ENCODE data around the gene RALGAPA2. TPM values are rescaled to one million over a fixed set of nuclear protein-coding genes. Genes with fewer than 3 reads are reported as not detected.

Gene RALGAPA2
- total RNA-seq, 1 experiment from 2014 or later: 13.4 TPM

- in situ Hi-C loops (cut with HindIII; ENCODE audit: low pct_unique_long_range_greater_than_20kb, low sequenced_read_pairs) (no loop called here), intact Hi-C loops (cut with micrococcal nuclease; ENCODE audit: unreplicated experiment) (no loop called here)
- ChIA-PET POLR2A (no interaction called here), CTCF (no interaction called here)
- no peaks in the 10 kb centered on the region for H3K27me3 ChIP-seq (ENCODE audit: control insufficient read depth, insufficient read depth, low read length)
- no peak overlapping the region for H3K27ac ChIP-seq (ENCODE audit: low read length)
- no peaks in the 10 kb centered on the region for H3K4me1 ChIP-seq (ENCODE audit: control insufficient read depth, insufficient read depth, low read length)
- H3K36me3 ChIP-seq (ENCODE audit: control insufficient read depth, insufficient read depth, low read length): no peaks in the 10 kb centered on the region
- no TSS peak for BruUV-seq (replicated peaks)
- DNase-seq (ENCODE audit: low read depth, low spot score) (no peak), ATAC-seq (no peak)
- H3K4me3 ChIP-seq (ENCODE audit: low read depth in 2 of 2, low read length in 2 of 2): no peak overlapping the region
- H3K9me3 ChIP-seq (ENCODE audit: control insufficient read depth, insufficient read depth, low read depth, low read length): no peaks in the 10 kb centered on the region
- TF ChIP-seq TCF7L2 (IDR thresholded peaks at IDR 0.05; ENCODE audit: low read depth, low read length) (no peak), POLR2AphosphoS5 (IDR thresholded peaks at IDR 0.05; ENCODE audit: low read depth, low read length) (no peak)
Measured at GRCh38 chr20:20621195-20621594, 91.2 kb downstream of the RALGAPA2 start.

- intact Hi-C loops (cut with micrococcal nuclease; ENCODE audit: unreplicated experiment): no loop called here
- H3K9me3 ChIP-seq (ENCODE audit: control insufficient read depth, insufficient read depth, low read depth, low read length): no peaks in the 10 kb centered on the region
- in situ Hi-C loops (cut with HindIII; ENCODE audit: low pct_unique_long_range_greater_than_20kb, low sequenced_read_pairs): no loop called here
- ATAC-seq: no peak
- DNase-seq (ENCODE audit: low read depth, low spot score): no peak
- no peaks in the 10 kb centered on the region for H3K27me3 ChIP-seq (ENCODE audit: control insufficient read depth, insufficient read depth, low read length)
- BruUV-seq (replicated peaks): no TSS peak
- TF ChIP-seq REST (IDR thresholded peaks at IDR 0.05; ENCODE audit: insufficient read depth in 1 of 2, low read depth in 2 of 2, low read length in 1 of 2) (no peak), POLR2AphosphoS5 (IDR thresholded peaks at IDR 0.05; ENCODE audit: low read depth, low read length) (no peak), TCF7L2 (IDR thresholded peaks at IDR 0.05; ENCODE audit: low read depth, low read length) (no peak), SIN3A (IDR thresholded peaks at IDR 0.05; ENCODE audit: borderline replicate concordance, insufficient read depth, low read depth, low read length) (no peak)
- TF ChIP-seq, protein P1, sequence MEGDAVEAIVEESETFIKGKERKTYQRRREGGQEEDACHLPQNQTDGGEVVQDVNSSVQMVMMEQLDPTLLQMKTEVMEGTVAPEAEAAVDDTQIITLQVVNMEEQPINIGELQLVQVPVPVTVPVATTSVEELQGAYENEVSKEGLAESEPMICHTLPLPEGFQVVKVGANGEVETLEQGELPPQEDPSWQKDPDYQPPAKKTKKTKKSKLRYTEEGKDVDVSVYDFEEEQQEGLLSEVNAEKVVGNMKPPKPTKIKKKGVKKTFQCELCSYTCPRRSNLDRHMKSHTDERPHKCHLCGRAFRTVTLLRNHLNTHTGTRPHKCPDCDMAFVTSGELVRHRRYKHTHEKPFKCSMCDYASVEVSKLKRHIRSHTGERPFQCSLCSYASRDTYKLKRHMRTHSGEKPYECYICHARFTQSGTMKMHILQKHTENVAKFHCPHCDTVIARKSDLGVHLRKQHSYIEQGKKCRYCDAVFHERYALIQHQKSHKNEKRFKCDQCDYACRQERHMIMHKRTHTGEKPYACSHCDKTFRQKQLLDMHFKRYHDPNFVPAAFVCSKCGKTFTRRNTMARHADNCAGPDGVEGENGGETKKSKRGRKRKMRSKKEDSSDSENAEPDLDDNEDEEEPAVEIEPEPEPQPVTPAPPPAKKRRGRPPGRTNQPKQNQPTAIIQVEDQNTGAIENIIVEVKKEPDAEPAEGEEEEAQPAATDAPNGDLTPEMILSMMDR (IDR thresholded peaks at IDR 0.05): no peak
- no peak overlapping the region for H3K27ac ChIP-seq (ENCODE audit: low read length)
- ChIA-PET CTCF (no interaction called here), POLR2A (no interaction called here)
- H3K4me1 ChIP-seq (ENCODE audit: control insufficient read depth, insufficient read depth, low read length): no peaks in the 10 kb centered on the region
- H3K36me3 ChIP-seq (ENCODE audit: control insufficient read depth, insufficient read depth, low read length): no peaks in the 10 kb centered on the region
- no peak overlapping the region for H3K4me3 ChIP-seq (ENCODE audit: low read depth in 2 of 2, low read length in 2 of 2)
Measured at GRCh38 chr20:20614391-20614790, 98.1 kb downstream of the RALGAPA2 start.

GRCh38 chr20:20612251-20612650 lies 100.2 kb downstream of the RALGAPA2 start:
- POLR2A ChIA-PET: no interaction called here
- no TSS peak for BruUV-seq (replicated peaks)
- Histone ChIP-seq H3K9me3 (ENCODE audit: control insufficient read depth, insufficient read depth, low read depth, low read length) (no peaks in the 10 kb centered on the region), H3K36me3 (ENCODE audit: control insufficient read depth, insufficient read depth, low read length) (no peaks in the 10 kb centered on the region), H3K4me1 (ENCODE audit: control insufficient read depth, insufficient read depth, low read length) (no peaks in the 10 kb centered on the region), H3K4me3 (ENCODE audit: low read depth in 2 of 2, low read length in 2 of 2) (no peak overlapping the region), H3K27ac (ENCODE audit: low read length) (no peak overlapping the region), H3K27me3 (ENCODE audit: control insufficient read depth, insufficient read depth, low read length) (no peaks in the 10 kb centered on the region)
- no peak for DNase-seq (ENCODE audit: low read depth, low spot score)
- no peak; the same call in 1 of the 2 replicates for ATAC-seq
- TF ChIP-seq REST (IDR thresholded peaks at IDR 0.05; ENCODE audit: insufficient read depth in 1 of 2, low read depth in 2 of 2, low read length in 1 of 2) (no peak), TCF7L2 (IDR thresholded peaks at IDR 0.05; ENCODE audit: low read depth, low read length) (peak; percentile 50; the same call in 1 of the 2 replicates)
- CTCF ChIA-PET: no interaction called here
- intact Hi-C loops (cut with micrococcal nuclease; ENCODE audit: unreplicated experiment): no loop called here
- in situ Hi-C loops (cut with HindIII; ENCODE audit: low pct_unique_long_range_greater_than_20kb, low sequenced_read_pairs): no loop called here

Data from Panc1 (cell line).